Umbilical cord (tissue), 2 donors: Measurements from ENCODE around the gene PITX3. TPM values are rescaled to one million over a fixed set of nuclear protein-coding genes. Genes with fewer than 3 reads are reported as not detected.
A peak's percentile ranks its signal among the peaks of the same experiment; 100 is the strongest.
"Not testable (repeated sequence)": the region's sequence is repeated elsewhere in the genome, so short reads cannot be mapped to it uniquely, and the experiment has no call there.

Source experiments
- DNase-seq: peaks from one replicate; pipeline ENCODE4 v3.0.0-alpha.2; 2015; ENCODE audit warnings: low spot score
- total RNA-seq: library from RNA; depleted of rRNA; stranded (reverse); fragments of >200 nt; gene quantifications from one replicate; pipeline ENCODE4 v1.2.3, GENCODE V29; 2014; ENCODE audit warnings: low replicate concordance; ENCODE audit not compliant: insufficient read depth

Gene PITX3
- total RNA-seq, 1 donor from 2014 or later = not detected

- DNase-seq = no peak
Measured at GRCh38 chr10:102255404-102255803, 14.1 kb upstream of the PITX3 start.

DNA sequence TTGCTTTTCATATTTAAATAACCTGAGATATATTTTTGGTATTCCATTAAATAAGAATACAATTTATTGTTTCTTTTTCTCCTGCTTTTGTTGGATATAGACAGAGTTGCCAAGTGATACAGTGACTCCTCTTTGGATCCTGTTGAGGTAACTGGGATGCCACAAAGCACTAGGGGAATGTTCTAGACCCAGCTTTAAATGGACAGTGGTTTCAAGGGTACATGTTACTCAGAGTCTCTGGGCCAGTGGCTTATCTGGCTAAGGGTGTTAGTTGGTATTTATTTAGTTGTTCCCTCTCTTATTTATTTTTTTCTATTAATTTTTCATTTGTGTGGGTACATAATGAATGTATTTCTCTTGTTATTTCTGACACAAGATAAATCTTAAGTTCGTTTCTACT, 13.1 kb upstream of the PITX3 start:
- DNase-seq = no peak

DNA sequence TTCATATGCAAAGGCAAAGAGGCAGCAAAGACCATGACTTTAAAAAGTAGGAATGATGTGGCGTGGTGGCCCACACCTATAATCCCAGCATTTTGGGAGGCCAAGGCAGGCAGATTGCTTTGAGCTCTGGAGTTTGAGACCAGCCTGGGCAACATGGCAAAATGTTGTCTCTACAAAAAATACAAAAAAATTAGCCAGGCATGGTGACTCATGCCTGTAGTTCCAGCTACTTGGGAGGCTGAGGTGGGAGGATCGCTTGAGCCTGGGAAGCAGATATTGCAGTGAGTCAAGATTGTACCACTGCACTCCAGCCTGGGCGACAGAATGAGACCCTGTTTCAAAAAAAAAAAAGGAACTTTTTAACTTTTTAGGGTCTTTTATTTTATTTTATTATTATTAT, 11.2 kb upstream of the PITX3 start:
- not testable (repeated sequence) for DNase-seq

DNA sequence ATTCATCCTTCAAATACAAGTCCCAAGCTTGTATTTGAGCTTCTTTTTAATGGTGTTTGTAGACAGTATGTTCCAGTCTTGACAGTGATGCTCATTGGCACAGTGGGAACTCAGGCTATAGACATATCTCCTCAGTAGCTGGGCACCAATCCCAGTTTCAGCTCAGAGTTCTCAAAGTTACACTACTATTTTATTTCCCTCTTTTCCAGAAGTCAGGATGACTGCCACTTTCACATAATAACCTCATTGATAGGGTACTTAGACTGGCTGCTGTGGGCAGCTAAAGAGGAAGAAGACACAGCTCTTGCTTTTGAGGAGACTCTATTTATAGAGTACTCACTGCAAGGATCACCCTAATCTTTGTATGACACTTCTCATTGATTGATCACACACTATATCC, 6.4 kb upstream of the PITX3 start:
- DNase-seq = no peak

DNA sequence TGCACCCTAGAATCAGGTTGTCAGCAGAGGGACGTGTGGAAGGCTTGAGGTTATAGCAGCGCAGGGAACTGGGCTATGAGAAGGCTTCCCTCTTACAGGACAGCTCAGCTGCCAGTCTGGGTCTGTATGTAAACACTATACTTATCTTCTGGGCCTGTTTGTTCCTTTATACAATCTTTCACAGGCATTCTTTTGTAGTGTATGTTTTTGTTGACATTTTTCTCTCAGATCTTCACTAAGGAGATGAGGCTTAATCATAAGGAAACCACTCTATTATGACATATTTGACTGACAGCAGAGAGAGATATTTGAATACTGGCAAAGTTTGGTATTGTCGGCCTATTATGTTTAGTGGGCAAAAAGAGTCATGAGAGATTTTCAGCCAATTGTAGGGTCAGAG, 4.9 kb upstream of the PITX3 start:
- DNase-seq = no peak

DNA sequence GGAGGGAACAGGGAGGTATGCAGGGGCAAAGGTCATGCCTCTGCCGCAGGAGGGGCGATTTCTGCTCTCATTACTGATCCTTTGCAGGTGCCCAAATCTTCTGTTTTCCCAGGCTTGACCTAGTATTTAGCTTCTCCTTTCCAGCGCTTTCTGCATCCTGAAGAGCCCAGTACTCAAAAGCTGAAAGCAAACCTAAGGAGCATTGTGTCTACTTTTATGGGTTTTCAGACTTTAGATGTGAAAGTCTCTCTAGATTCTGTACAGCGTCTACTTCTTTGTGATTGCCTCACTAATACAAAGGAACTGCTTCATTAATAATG, 4.6 kb upstream of the PITX3 start:
- DNase-seq = no peak

DNA sequence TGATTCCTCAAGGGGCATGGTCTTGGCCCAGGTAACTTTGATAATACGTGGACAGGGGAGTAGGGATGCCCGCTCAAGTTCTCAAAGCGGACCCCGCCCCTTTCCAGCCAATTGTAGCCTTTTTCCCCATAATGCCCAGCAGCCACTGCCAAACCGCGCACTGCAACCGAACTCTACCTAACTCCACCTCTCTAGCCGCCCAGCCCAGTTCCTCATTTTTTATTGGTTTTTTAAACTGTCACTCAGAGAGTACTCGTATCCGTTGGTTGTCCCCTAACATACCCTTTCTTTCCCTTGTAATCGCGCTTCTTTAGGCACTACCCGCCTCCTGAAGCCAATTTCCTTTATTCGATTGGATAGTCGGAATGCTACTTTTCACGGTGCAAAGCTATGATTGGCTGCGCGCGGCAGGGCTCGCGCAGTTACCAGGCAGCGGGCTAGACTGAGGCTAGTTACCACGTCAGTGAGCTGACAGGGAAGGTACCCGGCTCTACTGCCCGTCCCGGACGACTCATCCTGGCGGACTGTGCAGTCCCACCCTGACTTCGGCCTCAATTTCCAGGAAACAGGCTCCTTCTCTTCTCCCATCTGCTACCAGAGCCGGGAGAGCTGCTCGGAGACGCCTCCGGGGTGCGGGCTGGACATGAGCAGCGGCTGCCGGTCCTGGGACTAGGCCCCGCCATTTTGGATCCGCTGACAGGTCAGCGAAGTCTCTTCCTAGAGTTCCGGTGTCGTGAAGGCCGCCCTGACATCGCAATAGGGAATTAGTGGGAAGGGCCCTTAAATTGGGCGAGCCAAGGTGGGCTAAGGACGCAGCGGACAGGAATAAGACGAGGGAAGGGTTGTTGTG, 4.0 kb upstream of the PITX3 start, which contains the start of gene GBF1:
GBF1 (plus strand) TSS at position 451 of the 850 bp plus-strand sequence. CDS start 13,407 bp downstream, outside the sequence.
- peak; percentile 100 for DNase-seq

- DNase-seq = no peak
Measured at GRCh38 chr10:102243309-102243708, 2.0 kb upstream of the PITX3 start.

- DNase-seq = no peak
Measured at GRCh38 chr10:102242118-102242485, 790 bp upstream of the PITX3 start.

GRCh38 chr10:102241032-102241443, 274 bp downstream of the PITX3 start:
- DNase-seq = no peak

GRCh38 chr10:102240467-102241031, 763 bp downstream of the PITX3 start:
- no peak for DNase-seq

- no peak for DNase-seq
Measured at GRCh38 chr10:102237711-102238252, 3.5 kb downstream of the PITX3 start.

DNA sequence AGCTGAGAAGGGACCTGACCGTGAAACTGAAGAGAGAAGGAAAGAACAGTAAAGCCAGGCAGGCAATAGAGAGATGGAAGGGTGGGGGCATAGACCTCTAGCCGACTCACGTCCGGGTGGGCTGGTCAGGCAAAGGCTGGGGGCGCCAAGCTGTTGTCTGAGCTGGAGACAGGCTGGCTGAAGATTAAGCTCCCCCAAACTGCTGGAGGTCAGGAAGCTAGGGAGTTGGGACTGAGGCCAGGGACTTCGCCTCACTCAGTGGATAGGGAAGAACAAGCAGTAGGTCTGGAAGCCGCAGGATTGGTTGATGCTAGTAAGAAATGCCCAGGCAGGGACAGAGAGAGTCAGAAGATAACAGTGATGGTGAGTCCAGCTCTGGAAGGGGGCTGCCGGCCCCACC, 5.3 kb downstream of the PITX3 start:
- DNase-seq = no peak

DNA sequence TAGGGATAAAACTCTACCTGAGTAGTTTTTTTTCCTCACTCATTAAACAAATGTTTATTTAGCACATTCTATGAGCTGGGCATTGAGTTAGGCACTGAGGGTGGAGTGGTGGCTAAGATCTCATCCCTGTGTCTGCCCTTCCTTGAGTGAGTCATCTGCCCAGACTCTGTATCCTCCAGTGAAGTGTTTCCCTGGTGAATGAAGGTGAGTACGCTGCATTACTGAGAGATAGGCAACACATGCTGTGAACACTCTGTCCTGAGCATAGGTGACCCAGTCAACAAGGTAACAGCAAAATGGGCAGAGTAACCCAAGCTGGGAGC, 5.8 kb downstream of the PITX3 start:
- no peak for DNase-seq

GRCh38 chr10:102234888-102235597, 6.3 kb downstream of the PITX3 start:
- no peak for DNase-seq

GRCh38 chr10:102233997-102234396, 7.3 kb downstream of the PITX3 start:
- DNase-seq = no peak

GRCh38 chr10:102231357-102232318, 9.7 kb downstream of the PITX3 start:
- no peak for DNase-seq

- no peak for DNase-seq
Measured at GRCh38 chr10:102230861-102231356, 10.4 kb downstream of the PITX3 start.

- DNase-seq = no peak
Measured at GRCh38 chr10:102230264-102230860, 10.9 kb downstream of the PITX3 start.

- DNase-seq = peak; percentile 74
Measured at GRCh38 chr10:102229810-102230263, 11.5 kb downstream of the PITX3 start.

- DNase-seq = no peak
Measured at GRCh38 chr10:102227050-102227449, 14.3 kb downstream of the PITX3 start.
